SK-N-SH (cell line): ENCODE measurements around the gene ZHX3. TPM values are rescaled to one million over a fixed set of nuclear protein-coding genes. Genes with fewer than 3 reads are reported as not detected.

Source experiments
- CTCF ChIA-PET: fragments of 300-600, 350-600 bp; formaldehyde crosslinking; extraction: SDS; loops from one replicate; lab custom pipeline; 2021; lab: Yijun Ruan, JAX
- POLR2A ChIA-PET: fragments of 350-600 bp; sonication (Branson Sonifier 250); formaldehyde crosslinking; extraction: SDS; loops from one replicate; lab custom pipeline; 2020; ENCODE audit warnings: antibody characterized with exemption, inconsistent platforms; lab: Yijun Ruan, JAX
- DNase-seq: peaks from one replicate; pipeline ENCODE4 v3.0.0; 2012
- H2AFZ ChIP-seq: fragments of 200-600 bp; sonication (generic); 2 replicates; pipeline ENCODE4 v1.8.1; 2016; ENCODE audit warnings: antibody characterized with exemption, mild to moderate bottlenecking, low read depth
- H3F3A ChIP-seq: fragments of 200-600 bp; sonication (generic); replicated peaks from 2 replicates; pipeline ENCODE3; 2016; ENCODE audit warnings: antibody characterized with exemption, mild to moderate bottlenecking; ENCODE audit not compliant: insufficient read depth
- H3K27ac ChIP-seq, 2 experiments: fragments of 200-500 bp in 1 of 2; fragments of 200-600 bp in 1 of 2; sonication (Bioruptor generic) in 1 of 2; sonication (generic), shearing (Covaris generic) in 1 of 2; 2 replicates each; pipeline versions ENCODE4 v1.5.1 to v1.6.1; 2014 to 2016; ENCODE audit warnings: low read depth in 2 of 2, inconsistent platforms in 1 of 2, low read length in 1 of 2, mild to moderate bottlenecking in 1 of 2, mixed read lengths in 1 of 2
- H3K27me3 ChIP-seq: fragments of 200-600 bp; sonication (generic), shearing (Covaris generic); 2 replicates; pipeline ENCODE4 v1.6.1; 2016; ENCODE audit warnings: mixed run types; ENCODE audit not compliant: insufficient read depth
- H3K36me3 ChIP-seq, 2 experiments: fragments of 200-500 bp in 1 of 2; fragments of 200-600 bp in 1 of 2; sonication (Bioruptor generic) in 1 of 2; sonication (generic) in 1 of 2; replicated peaks in 1 of 2; 2 replicates each; pipeline versions ENCODE3 to v1.5.1; 2014 to 2016; ENCODE audit warnings: low read length in 1 of 2, mild to moderate bottlenecking in 1 of 2; ENCODE audit not compliant: insufficient read depth in 2 of 2, control insufficient read depth in 1 of 2
- H3K4me1 ChIP-seq, 2 experiments: fragments of 200-500 bp in 1 of 2; fragments of 200-600 bp in 1 of 2; sonication (Bioruptor generic) in 1 of 2; sonication (generic), shearing (Covaris generic) in 1 of 2; 2 replicates each; pipeline versions ENCODE4 v1.5.1 to v1.6.1; 2014 to 2016; ENCODE audit warnings: low read depth in 1 of 2, low read length in 1 of 2, mixed run types in 1 of 2; ENCODE audit not compliant: insufficient read depth in 2 of 2, control insufficient read depth in 1 of 2
- H3K4me2 ChIP-seq: fragments of 200-600 bp; sonication (generic), shearing (Covaris generic); 2 replicates; pipeline ENCODE4 v1.6.1; 2017; ENCODE audit warnings: mixed run types
- H3K4me3 ChIP-seq, 2 experiments: fragments of 200-500 bp in 1 of 2; fragments of 200-600 bp in 1 of 2; sonication (Bioruptor generic) in 1 of 2; sonication (generic), shearing (Covaris generic) in 1 of 2; 2 replicates each; pipeline versions ENCODE4 v1.5.1 to v1.8.1; 2014 to 2016; ENCODE audit warnings: low read depth in 2 of 2, inconsistent platforms in 1 of 2, low read length in 1 of 2, mild to moderate bottlenecking in 1 of 2, mixed read lengths in 1 of 2, moderate library complexity in 1 of 2
- H3K79me2 ChIP-seq: fragments of 200-600 bp; sonication (generic); 2 replicates; pipeline ENCODE4 v1.8.1; 2017; ENCODE audit warnings: mild to moderate bottlenecking; ENCODE audit not compliant: insufficient read depth
- H3K9ac ChIP-seq: fragments of 200-600 bp; sonication (generic); 2 replicates; pipeline ENCODE4 v1.6.1; 2017; ENCODE audit warnings: mixed run types
- H3K9me2 ChIP-seq: fragments of 200-600 bp; sonication (generic); 2 replicates; pipeline ENCODE4 v1.6.1; 2017; ENCODE audit warnings: mixed run types
- H3K9me3 ChIP-seq: fragments of 200-600 bp; sonication (generic); 2 replicates; pipeline ENCODE4 v1.6.1; 2017; ENCODE audit warnings: mixed run types, mild to moderate bottlenecking, moderate library complexity
- H4K20me1 ChIP-seq: fragments of 200-600 bp; sonication (generic); 2 replicates; pipeline ENCODE4 v1.6.1; 2017; ENCODE audit warnings: mild to moderate bottlenecking, mixed run types; ENCODE audit not compliant: insufficient read depth
- ELF1 ChIP-seq: IDR thresholded peaks from 2 replicates; pipeline ENCODE4 v1.4.0; 2012
- FOSL2 ChIP-seq: IDR thresholded peaks from 2 replicates; pipeline ENCODE4 v1.4.0; 2012; ENCODE audit warnings: low read depth, mild to moderate bottlenecking, moderate library complexity, borderline replicate concordance
- POLR2AphosphoS5 ChIP-seq: IDR thresholded peaks from 2 replicates; pipeline ENCODE4 v1.6.1; 2012; ENCODE audit warnings: low read depth, low read length
- TCF12 ChIP-seq: IDR thresholded peaks from 2 replicates; pipeline ENCODE4 v1.4.0; 2012
- TEAD4 ChIP-seq: IDR thresholded peaks from 2 replicates; pipeline ENCODE4 v1.4.0; 2012; ENCODE audit warnings: mild to moderate bottlenecking, borderline replicate concordance; ENCODE audit not compliant: insufficient read depth
- WGBS: methylation state at CpG from one replicate; pipeline ENCODE4 v1.1.6; 2017; ENCODE audit warnings: low lambda C conversion rate; 5-methylcytosine and 5-hydroxymethylcytosine counted together
- polyA plus RNA-seq, 3 experiments: library from polyadenylated mRNA; depleted of rRNA; stranded (reverse); fragments of >200 nt; gene quantifications; 2 replicates each; pipeline ENCODE4 v1.2.3, GENCODE V29; 2012
- TF ChIP-seq, protein P1 (sequence below): IDR thresholded peaks from 2 replicates; pipeline ENCODE4 v1.4.0; 2012; ENCODE audit warnings: low read depth, borderline replicate concordance
- TF ChIP-seq, protein P2 (sequence below): IDR thresholded peaks from 2 replicates; pipeline ENCODE4 v1.4.0; 2012; ENCODE audit warnings: low read depth, borderline replicate concordance
- TF ChIP-seq, protein P3 (sequence below): fragments of 150-350 bp; IDR thresholded peaks from 2 replicates; pipeline ENCODE4 v1.6.1; 2017; ENCODE audit warnings: antibody characterized with exemption, low read length, low read depth, borderline replicate concordance
- TF ChIP-seq, protein P4 (sequence below): IDR thresholded peaks from 2 replicates; pipeline ENCODE4 v1.4.0; 2012; ENCODE audit warnings: low read depth

Gene ZHX3
- polyA plus RNA-seq, 1 of the 3 experiments (the other 2 are of a cell fraction) = 6.0 TPM

DNA sequence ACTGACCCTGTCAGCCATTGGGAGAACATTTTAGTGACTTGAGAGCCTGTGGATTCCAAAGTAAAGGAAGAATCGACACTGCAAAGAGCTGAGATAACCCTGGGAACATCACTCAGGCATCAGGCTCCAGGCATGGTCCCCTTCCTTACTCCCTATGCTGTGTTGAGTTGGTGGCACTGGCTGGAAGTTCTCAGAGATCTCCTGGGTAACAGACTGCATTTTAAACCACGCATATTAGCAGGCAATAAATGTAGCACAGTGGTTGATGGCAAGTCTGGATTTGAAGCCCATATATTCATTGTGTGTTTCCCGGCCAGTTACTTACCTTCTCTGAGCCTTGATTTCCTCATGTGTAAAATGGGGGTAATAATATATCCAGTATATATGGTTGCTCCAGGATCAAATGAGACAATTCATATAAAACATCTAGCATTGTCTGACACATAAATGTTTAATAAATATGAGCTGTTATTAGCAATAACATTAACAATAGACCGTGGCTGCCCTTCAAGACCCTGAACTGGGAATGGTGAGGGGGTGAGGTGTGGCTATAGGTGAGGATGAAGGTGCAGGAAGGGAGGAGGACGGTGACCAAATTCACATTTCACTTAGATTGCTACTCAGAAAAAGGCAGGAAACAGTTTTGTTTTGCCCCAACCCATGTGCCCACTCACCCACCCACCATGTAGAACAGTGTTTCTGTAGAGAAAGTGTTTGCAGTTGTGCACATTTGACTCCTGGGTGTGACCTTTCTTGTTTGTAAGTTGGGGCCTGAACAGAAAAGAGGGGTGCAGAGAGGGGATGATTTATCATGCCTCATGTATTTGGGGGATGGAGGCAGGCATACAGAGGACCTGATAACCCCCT is 178.1 kb downstream of the ZHX3 start:
- peaks cover under 1 to 5% of the 10 kb centered on the region in 2 experiments for H3K36me3 ChIP-seq
- 54% methylated on average over 5 of the region's 5 CpGs for WGBS
- H3K9me3 ChIP-seq = no peaks in the 10 kb centered on the region
- H2AFZ ChIP-seq = no peak overlapping the region
- peak overlapping the region in 1 of 2 experiments; percentile 77; a peak in 2 of 4 replicates for H3K27ac ChIP-seq
- H3K79me2 ChIP-seq = peaks cover 71% of the 10 kb centered on the region
- no peaks in the 10 kb centered on the region for H3K27me3 ChIP-seq
- peaks cover 9 to 55% of the 10 kb centered on the region in 2 experiments; a peak in 3 of 4 replicates for H3K4me1 ChIP-seq
- H3K4me2 ChIP-seq = peak overlapping the region; percentile 100
- H3K9ac ChIP-seq = peak overlapping the region; percentile 94
- peaks cover 63% of the 10 kb centered on the region for H4K20me1 ChIP-seq
- H3K4me3 ChIP-seq = peak overlapping the region; percentile 94 to 97
- no peak for DNase-seq
- CTCF ChIA-PET = interaction anchor here (0.6 to 3.4 kb wide), 4 partner anchors 24 to 200 kb away, joined by 3 to 16 read pairs (median 7); no protein-coding TSS in a partner anchor
- no peaks in the 10 kb centered on the region for H3F3A ChIP-seq
- TF ChIP-seq, protein P1, sequence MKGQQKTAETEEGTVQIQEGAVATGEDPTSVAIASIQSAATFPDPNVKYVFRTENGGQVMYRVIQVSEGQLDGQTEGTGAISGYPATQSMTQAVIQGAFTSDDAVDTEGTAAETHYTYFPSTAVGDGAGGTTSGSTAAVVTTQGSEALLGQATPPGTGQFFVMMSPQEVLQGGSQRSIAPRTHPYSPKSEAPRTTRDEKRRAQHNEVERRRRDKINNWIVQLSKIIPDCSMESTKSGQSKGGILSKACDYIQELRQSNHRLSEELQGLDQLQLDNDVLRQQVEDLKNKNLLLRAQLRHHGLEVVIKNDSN = no peak
- TF ChIP-seq TEAD4 (no peak), TCF12 (no peak), FOSL2 (no peak), ELF1 (no peak), POLR2AphosphoS5 (no peak)
- TF ChIP-seq, protein P2, sequence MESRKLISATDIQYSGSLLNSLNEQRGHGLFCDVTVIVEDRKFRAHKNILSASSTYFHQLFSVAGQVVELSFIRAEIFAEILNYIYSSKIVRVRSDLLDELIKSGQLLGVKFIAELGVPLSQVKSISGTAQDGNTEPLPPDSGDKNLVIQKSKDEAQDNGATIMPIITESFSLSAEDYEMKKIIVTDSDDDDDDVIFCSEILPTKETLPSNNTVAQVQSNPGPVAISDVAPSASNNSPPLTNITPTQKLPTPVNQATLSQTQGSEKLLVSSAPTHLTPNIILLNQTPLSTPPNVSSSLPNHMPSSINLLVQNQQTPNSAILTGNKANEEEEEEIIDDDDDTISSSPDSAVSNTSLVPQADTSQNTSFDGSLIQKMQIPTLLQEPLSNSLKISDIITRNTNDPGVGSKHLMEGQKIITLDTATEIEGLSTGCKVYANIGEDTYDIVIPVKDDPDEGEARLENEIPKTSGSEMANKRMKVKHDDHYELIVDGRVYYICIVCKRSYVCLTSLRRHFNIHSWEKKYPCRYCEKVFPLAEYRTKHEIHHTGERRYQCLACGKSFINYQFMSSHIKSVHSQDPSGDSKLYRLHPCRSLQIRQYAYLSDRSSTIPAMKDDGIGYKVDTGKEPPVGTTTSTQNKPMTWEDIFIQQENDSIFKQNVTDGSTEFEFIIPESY = no peak
- TF ChIP-seq, protein P3, sequence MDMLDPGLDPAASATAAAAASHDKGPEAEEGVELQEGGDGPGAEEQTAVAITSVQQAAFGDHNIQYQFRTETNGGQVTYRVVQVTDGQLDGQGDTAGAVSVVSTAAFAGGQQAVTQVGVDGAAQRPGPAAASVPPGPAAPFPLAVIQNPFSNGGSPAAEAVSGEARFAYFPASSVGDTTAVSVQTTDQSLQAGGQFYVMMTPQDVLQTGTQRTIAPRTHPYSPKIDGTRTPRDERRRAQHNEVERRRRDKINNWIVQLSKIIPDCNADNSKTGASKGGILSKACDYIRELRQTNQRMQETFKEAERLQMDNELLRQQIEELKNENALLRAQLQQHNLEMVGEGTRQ = no peak
- TF ChIP-seq, protein P4, sequence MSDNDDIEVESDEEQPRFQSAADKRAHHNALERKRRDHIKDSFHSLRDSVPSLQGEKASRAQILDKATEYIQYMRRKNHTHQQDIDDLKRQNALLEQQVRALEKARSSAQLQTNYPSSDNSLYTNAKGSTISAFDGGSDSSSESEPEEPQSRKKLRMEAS = no peak
- TF ChIP-seq, all 33 proteins: peak for 0
- H3K9me2 ChIP-seq = no peaks in the 10 kb centered on the region
- POLR2A ChIA-PET = no interaction called here
